HEK293 (cell line): ENCODE measurements around the gene EPN1.

Source experiments
- CTCF ChIA-PET: fragments of 350-600 bp; formaldehyde crosslinking; extraction: SDS; loops from one replicate; lab custom pipeline; 2021; ENCODE audit warnings: antibody characterized with exemption; lab: Yijun Ruan, JAX
- POLR2A ChIA-PET: fragments of 300-600 bp; formaldehyde crosslinking; extraction: SDS; loops from one replicate; lab custom pipeline; 2020; ENCODE audit warnings: antibody characterized with exemption, inconsistent platforms; lab: Yijun Ruan, JAX
- H3K27ac ChIP-seq: fragments of 200-500 bp; sonication (Bioruptor generic); 2 replicates; pipeline ENCODE4 v1.5.1; 2014; ENCODE audit warnings: low read depth, low read length, control low read depth, inconsistent platforms; ENCODE audit errors: extremely low read depth
- H3K36me3 ChIP-seq, 2 experiments: fragments of 200-500 bp in 1 of 2; sonication (Bioruptor generic) in 1 of 2; 1 replicate in 1 of 2; 2 replicates in 1 of 2; pipeline ENCODE4 v1.5.1; 2014 to 2017; ENCODE audit warnings: inconsistent platforms in 2 of 2, low read length in 2 of 2; ENCODE audit not compliant: control insufficient read depth in 2 of 2, insufficient read depth in 1 of 2
- H3K4me1 ChIP-seq: fragments of 200-500 bp; sonication (Bioruptor generic); 2 replicates; pipeline ENCODE4 v1.5.1; 2014; ENCODE audit warnings: mild to moderate bottlenecking, low read length, inconsistent platforms; ENCODE audit not compliant: control insufficient read depth, insufficient read depth
- H3K4me3 ChIP-seq: 2 replicates; pipeline ENCODE4 v1.5.1; 2011; ENCODE audit warnings: low read depth, mild to moderate bottlenecking, control low read depth, low read length, moderate library complexity
- H3K9me3 ChIP-seq: fragments of 200-500 bp; sonication (Bioruptor generic); 2 replicates; pipeline ENCODE4 v1.5.1; 2014; ENCODE audit warnings: low read depth, low read length, inconsistent platforms; ENCODE audit not compliant: control insufficient read depth, insufficient read depth
- ATF2 ChIP-seq: fragments of 450-650 bp; formaldehyde crosslinking; IDR thresholded peaks from 2 replicates; pipeline ENCODE4 v1.5.1; 2016; ENCODE audit warnings: missing biosample characterization, missing genetic modification characterization, low read depth
- GLIS1 ChIP-seq: fragments of 450-650 bp; formaldehyde crosslinking; IDR thresholded peaks from 2 replicates; pipeline ENCODE4 v1.5.1; 2016; ENCODE audit warnings: missing biosample characterization, missing genetic modification characterization
- KLF16 ChIP-seq: fragments of 450-650 bp; formaldehyde crosslinking; IDR thresholded peaks from 2 replicates; pipeline ENCODE4 v1.5.1; 2017; ENCODE audit warnings: missing biosample characterization, missing genetic modification characterization
- KLF8 ChIP-seq: fragments of 450-650 bp; formaldehyde crosslinking; IDR thresholded peaks from 2 replicates; pipeline ENCODE4 v1.5.1; 2016; ENCODE audit warnings: missing biosample characterization, missing genetic modification characterization
- RBAK ChIP-seq: fragments of 450-650 bp; formaldehyde crosslinking; IDR thresholded peaks from 2 replicates; pipeline ENCODE4 v1.5.1; 2016; ENCODE audit warnings: missing biosample characterization, missing genetic modification characterization
- SCRT2 ChIP-seq: fragments of 450-650 bp; formaldehyde crosslinking; IDR thresholded peaks from 2 replicates; pipeline ENCODE4 v1.5.1; 2016; ENCODE audit warnings: missing biosample characterization, missing genetic modification characterization
- TRIM28 ChIP-seq: IDR thresholded peaks from 2 replicates; pipeline ENCODE4 v1.6.1; 2011; ENCODE audit warnings: low read length, control low read depth, borderline replicate concordance
- ZBTB49 ChIP-seq: fragments of 450-650 bp; formaldehyde crosslinking; IDR thresholded peaks from 2 replicates; pipeline ENCODE4 v1.5.1; 2016; ENCODE audit warnings: missing biosample characterization, missing genetic modification characterization, low read depth
- ZBTB7A ChIP-seq: fragments of 450-650 bp; formaldehyde crosslinking; IDR thresholded peaks from 2 replicates; pipeline ENCODE4 v1.5.1; 2016; ENCODE audit warnings: low read depth, missing biosample characterization, missing genetic modification characterization
- ZIC2 ChIP-seq: fragments of 450-650 bp; formaldehyde crosslinking; IDR thresholded peaks from 2 replicates; pipeline ENCODE4 v1.5.1; 2016; ENCODE audit warnings: missing biosample characterization, missing genetic modification characterization
- ZNF112 ChIP-seq: fragments of 450-650 bp; formaldehyde crosslinking; IDR thresholded peaks from 2 replicates; pipeline ENCODE4 v1.5.0; 2017; ENCODE audit warnings: missing biosample characterization, missing genetic modification characterization
- ZNF138 ChIP-seq: fragments of 450-650 bp; formaldehyde crosslinking; IDR thresholded peaks from 2 replicates; pipeline ENCODE4 v1.5.1; 2016; ENCODE audit warnings: missing biosample characterization, missing genetic modification characterization, borderline replicate concordance
- ZNF169 ChIP-seq: fragments of 450-650 bp; formaldehyde crosslinking; IDR thresholded peaks from 2 replicates; pipeline ENCODE4 v1.5.1; 2016; ENCODE audit warnings: missing biosample characterization, missing genetic modification characterization
- ZNF211 ChIP-seq: fragments of 450-650 bp; formaldehyde crosslinking; IDR thresholded peaks from 2 replicates; pipeline ENCODE4 v1.5.1; 2016; ENCODE audit warnings: low read depth, missing biosample characterization, missing genetic modification characterization
- ZNF280D ChIP-seq: fragments of 450-650 bp; formaldehyde crosslinking; IDR thresholded peaks from 2 replicates; pipeline ENCODE4 v1.5.1; 2016; ENCODE audit warnings: missing biosample characterization, missing genetic modification characterization
- ZNF302 ChIP-seq: fragments of 450-650 bp; formaldehyde crosslinking; IDR thresholded peaks from 2 replicates; pipeline ENCODE4 v1.5.1; 2016; ENCODE audit warnings: missing biosample characterization, missing genetic modification characterization, low read depth
- ZNF324 ChIP-seq: fragments of 450-650 bp; formaldehyde crosslinking; IDR thresholded peaks from 2 replicates; pipeline ENCODE4 v1.5.1; 2016; ENCODE audit warnings: missing biosample characterization, missing genetic modification characterization
- ZNF341 ChIP-seq: fragments of 450-650 bp; formaldehyde crosslinking; IDR thresholded peaks from 2 replicates; pipeline ENCODE4; 2016; ENCODE audit warnings: low read depth, missing biosample characterization, missing genetic modification characterization
- ZNF354C ChIP-seq: fragments of 450-650 bp; formaldehyde crosslinking; IDR thresholded peaks from 2 replicates; pipeline ENCODE4 v1.5.1; 2016; ENCODE audit warnings: missing biosample characterization, missing genetic modification characterization, low read depth, borderline replicate concordance
- ZNF366 ChIP-seq: fragments of 450-650 bp; formaldehyde crosslinking; conservative IDR thresholded peaks from 2 replicates; pipeline ENCODE4 v1.5.1; 2016; ENCODE audit warnings: missing biosample characterization, missing genetic modification characterization
- ZNF391 ChIP-seq: fragments of 450-650 bp; formaldehyde crosslinking; IDR thresholded peaks from 2 replicates; pipeline ENCODE4 v1.5.1; 2016; ENCODE audit warnings: low read depth, missing biosample characterization, missing genetic modification characterization, borderline replicate concordance
- ZNF394 ChIP-seq: fragments of 450-650 bp; formaldehyde crosslinking; IDR thresholded peaks from 2 replicates; pipeline ENCODE4 v1.5.1; 2016; ENCODE audit warnings: missing biosample characterization, missing genetic modification characterization, mild to moderate bottlenecking, moderate library complexity, borderline replicate concordance
- ZNF404 ChIP-seq: fragments of 450-650 bp; formaldehyde crosslinking; IDR thresholded peaks from 2 replicates; pipeline ENCODE4 v1.5.1; 2017; ENCODE audit warnings: missing biosample characterization, missing genetic modification characterization
- ZNF416 ChIP-seq: fragments of 450-650 bp; formaldehyde crosslinking; IDR thresholded peaks from 2 replicates; pipeline ENCODE4 v1.5.1; 2016; ENCODE audit warnings: missing biosample characterization, missing genetic modification characterization
- ZNF473 ChIP-seq: fragments of 450-650 bp; formaldehyde crosslinking; IDR thresholded peaks from 2 replicates; pipeline ENCODE4 v1.5.1; 2017; ENCODE audit warnings: missing biosample characterization, missing genetic modification characterization
- ZNF514 ChIP-seq: fragments of 450-650 bp; formaldehyde crosslinking; IDR thresholded peaks from 2 replicates; pipeline ENCODE4 v1.5.1; 2016; ENCODE audit warnings: missing biosample characterization, missing genetic modification characterization
- ZNF560 ChIP-seq: fragments of 450-650 bp; formaldehyde crosslinking; IDR thresholded peaks from 2 replicates; pipeline ENCODE4 v1.5.1; 2017; ENCODE audit warnings: missing biosample characterization, missing genetic modification characterization, borderline replicate concordance
- ZNF561 ChIP-seq: fragments of 450-650 bp; IDR thresholded peaks from 2 replicates; pipeline ENCODE4 v1.5.1; 2018; ENCODE audit warnings: missing biosample characterization, missing genetic modification characterization, borderline replicate concordance
- ZNF660 ChIP-seq: fragments of 450-650 bp; IDR thresholded peaks from 2 replicates; pipeline ENCODE4 v1.5.1; 2018; ENCODE audit warnings: missing biosample characterization, mild to moderate bottlenecking, missing genetic modification characterization
- ZSCAN23 ChIP-seq: fragments of 450-650 bp; formaldehyde crosslinking; IDR thresholded peaks from 2 replicates; pipeline ENCODE4 v1.5.1; 2016; ENCODE audit warnings: missing biosample characterization, missing genetic modification characterization

Gene EPN1

GRCh38 chr19:55655648-55656040 lies 19.4 kb upstream of the EPN1 start:
- no peak for TF ChIP-seq ZBTB7A (tag by site-specific recombination)
- no peak for TF ChIP-seq ZNF211
- TF ChIP-seq KLF16, result peak; percentile 35; the same call in 1 of the 2 replicates
- no peak for TF ChIP-seq ZNF280D (tag by site-specific recombination)
- no peak for TF ChIP-seq KLF8
- no peak for TF ChIP-seq ZNF354C
- peak; percentile 62; the same call in 1 of the 2 replicates for TF ChIP-seq ZNF561 (tag by site-specific recombination)
- TF ChIP-seq ZNF416 (tag by site-specific recombination), result no peak
- no peak for TF ChIP-seq ZNF138 (tag by site-specific recombination)
- no peak for TF ChIP-seq TRIM28
- no peak for TF ChIP-seq ZNF324 (tag by site-specific recombination)
- TF ChIP-seq ZNF366 (tag by site-specific recombination), result 0 out of 2 replicates have a peak, but pooled peaks have one; percentile 1
- 0 out of 2 replicates have a peak, but pooled peaks have one; percentile 2 for TF ChIP-seq GLIS1 (tag by site-specific recombination)
- TF ChIP-seq ZNF404, result no peak
- TF ChIP-seq ZBTB49, result no peak
- TF ChIP-seq ZNF391 (tag by site-specific recombination), result peak; percentile 20; the same call in 1 of the 2 replicates
- no peak for TF ChIP-seq ZNF341 (tag by site-specific recombination)
- no peak for TF ChIP-seq ATF2 (tag by site-specific recombination)
- TF ChIP-seq ZNF514 (tag by site-specific recombination), result no peak
- TF ChIP-seq ZNF112 (tag by site-specific recombination), result no peak
- TF ChIP-seq ZNF169 (tag by site-specific recombination), result no peak
- TF ChIP-seq ZNF473 (tag by site-specific recombination), result no peak
- TF ChIP-seq SCRT2, result peak; percentile 52
- no peak for TF ChIP-seq ZNF394 (tag by site-specific recombination)
- no peak for TF ChIP-seq ZSCAN23 (tag by site-specific recombination)
- 0 out of 2 replicates have a peak, but pooled peaks have one; percentile 23 for TF ChIP-seq RBAK
- no peak for TF ChIP-seq ZNF302 (tag by site-specific recombination)
- no peak for TF ChIP-seq ZIC2 (tag by site-specific recombination)
- TF ChIP-seq ZNF660 (tag by site-specific recombination), result no peak
- no peak for TF ChIP-seq ZNF560 (tag by site-specific recombination)
- Histone ChIP-seq H3K9me3 (no peaks in the 10 kb centered on the region), H3K36me3 (peaks cover 12 to 59% of the 10 kb centered on the region in 2 experiments), H3K27ac (peak overlapping the region; percentile 100), H3K4me3 (peak overlapping the region; percentile 96), H3K4me1 (peaks cover 11% of the 10 kb centered on the region)
- CTCF ChIA-PET, result interaction anchor here (1.1 to 3.6 kb wide), 3 partner anchors 10 to 154 kb away, joined by 3 to 36 read pairs (median 3); no protein-coding TSS in a partner anchor
- POLR2A ChIA-PET, result interaction anchor here (1.1 to 2.6 kb wide), 4 partner anchors 10 to 19 kb away, joined by 4 to 16 read pairs (median 8); partner anchors contain the start of gene EPN1
